Measurements from ENCODE around the gene MED12.

The MED12 gene

GRCh38 chrX:71107245-71107644 is 11.2 kb upstream of the MED12 start:
- DNase-seq (ENCODE audit: extremely low read depth, low read depth) = no peak
- TF ChIP-seq CTCF (IDR thresholded peaks at IDR 0.05; ENCODE audit: low read depth, low read length) = no peak

- DNase-seq (ENCODE audit: extremely low read depth, low read depth) = no peak
- TF ChIP-seq CTCF (IDR thresholded peaks at IDR 0.05; ENCODE audit: low read depth, low read length) = no peak
Observed at GRCh38 chrX:71107762-71108360, 10.5 kb upstream of the MED12 start.

DNA sequence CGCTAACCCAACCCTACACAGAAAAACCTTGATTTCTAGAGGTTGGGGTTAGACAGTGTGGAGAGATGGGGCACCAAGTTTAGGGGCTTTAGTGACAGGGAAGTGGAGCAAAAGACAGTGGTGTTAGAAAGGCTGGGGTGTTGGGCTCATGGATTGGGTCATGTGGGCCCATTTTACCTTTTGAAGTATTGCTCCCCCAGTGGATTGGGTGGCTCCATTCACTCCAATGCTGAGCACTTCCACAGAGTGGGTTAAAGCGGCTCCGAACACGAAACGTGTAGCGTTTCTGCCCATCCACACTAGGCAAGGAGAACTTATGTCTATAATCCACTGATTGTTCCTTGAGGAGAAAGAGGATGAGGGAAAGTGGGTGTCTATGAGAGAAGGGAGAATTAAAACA is 9.3 kb upstream of the MED12 start:
- TF ChIP-seq CTCF (IDR thresholded peaks at IDR 0.05; ENCODE audit: low read depth, low read length) = no peak
- DNase-seq (ENCODE audit: extremely low read depth, low read depth) = no peak

DNA sequence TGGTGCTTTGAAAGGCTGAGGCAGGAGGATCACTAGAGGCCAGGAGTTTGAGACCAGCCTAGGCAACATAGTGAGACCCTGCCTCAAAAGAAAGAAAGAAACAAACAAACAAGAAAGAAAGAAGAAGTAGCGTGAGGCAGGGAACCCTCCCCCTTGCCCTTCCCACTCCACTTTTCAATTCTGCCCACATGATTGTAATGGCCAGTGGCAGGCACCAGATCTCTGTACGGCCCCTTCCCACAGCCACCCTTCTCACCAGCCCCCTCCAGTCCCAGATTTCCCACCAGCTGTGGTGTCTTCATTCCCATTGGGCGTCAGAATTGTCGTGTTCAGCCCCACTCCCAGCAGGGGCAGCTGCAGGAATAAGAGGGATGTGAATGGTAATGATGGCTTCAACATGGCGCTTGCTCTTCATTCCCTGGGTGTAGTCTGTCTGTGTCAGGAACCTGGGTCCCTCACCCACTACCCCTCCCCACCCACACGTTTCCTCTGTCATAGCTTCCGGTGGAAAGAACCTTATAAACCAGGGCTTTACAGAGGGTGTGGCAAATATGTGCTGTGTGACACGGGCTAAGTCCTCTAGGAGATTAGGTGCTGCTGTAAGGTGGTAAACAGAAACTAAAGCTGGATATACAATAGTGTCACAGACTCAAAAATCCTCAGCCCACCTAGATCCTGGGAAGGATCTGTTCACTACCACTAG is 7.1 kb upstream of the MED12 start, which contains the start of gene IL2RG:
Gene IL2RG, minus strand, starts transcription at position 437 of the 703 bp plus-strand sequence. Its CDS starts 38 bp downstream, at position 399.
- TF ChIP-seq CTCF (IDR thresholded peaks at IDR 0.05; ENCODE audit: low read depth, low read length) = no peak
- no peak for DNase-seq (ENCODE audit: extremely low read depth, low read depth)

- no peak for TF ChIP-seq CTCF (IDR thresholded peaks at IDR 0.05; ENCODE audit: low read depth, low read length)
- DNase-seq (ENCODE audit: extremely low read depth, low read depth) = no peak
Observed at GRCh38 chrX:71111921-71112431, 6.4 kb upstream of the MED12 start.

- no peak for DNase-seq (ENCODE audit: extremely low read depth, low read depth)
- TF ChIP-seq CTCF (IDR thresholded peaks at IDR 0.05; ENCODE audit: low read depth, low read length) = no peak
Observed at GRCh38 chrX:71117358-71117757, 1.0 kb upstream of the MED12 start.

DNA sequence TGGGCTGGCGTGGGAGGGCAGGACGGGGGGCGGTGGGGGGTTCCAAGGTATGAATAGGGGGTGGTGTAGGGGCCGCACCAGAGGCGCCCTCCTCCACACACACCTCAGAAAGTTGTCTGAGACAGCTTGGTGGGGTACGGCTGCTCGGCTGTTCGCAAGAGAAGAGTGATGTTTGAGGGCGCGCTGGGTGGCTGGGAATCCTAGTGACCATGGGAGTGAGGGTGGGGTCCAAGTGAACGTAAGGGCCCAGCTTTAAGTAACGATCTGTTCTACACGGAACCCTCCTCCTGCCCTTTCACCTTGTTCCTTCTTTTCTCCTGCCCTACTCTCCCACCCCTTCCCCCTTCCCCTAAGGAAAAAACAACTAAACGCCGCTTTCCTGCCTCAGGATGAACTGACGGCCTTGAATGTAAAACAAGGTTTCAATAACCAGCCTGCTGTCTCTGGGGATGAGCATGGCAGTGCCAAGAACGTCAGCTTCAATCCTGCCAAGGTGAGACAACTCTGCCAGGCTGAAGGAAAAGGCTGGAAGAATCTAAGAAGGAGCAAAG is 664 bp downstream of the MED12 start:
- DNase-seq (ENCODE audit: extremely low read depth, low read depth) = no peak
- no peak for TF ChIP-seq CTCF (IDR thresholded peaks at IDR 0.05; ENCODE audit: low read depth, low read length)
